Activated T-helper 17 cell treated with anti-CD3 and anti-CD28 coated beads, Interleukin-2, amount 50 U/mL, for 72 hours (primary cell): ENCODE results near the gene LRRC8E. TPM values are rescaled to one million over a fixed set of nuclear protein-coding genes. Genes with fewer than 3 reads are reported as not detected.
"Not testable (repeated sequence)": the region's sequence is repeated elsewhere in the genome, so short reads cannot be mapped to it uniquely, and the experiment has no call there.

Experiments used
- ATAC-seq: fragments of 150-1000 bp; cut with Tn5 transposase; replicated peaks from 2 replicates; pipeline ENCODE4 v1.10.0; 2021; ENCODE audit warnings: mild to moderate bottlenecking, moderate library complexity
- H3K27ac Mint-ChIP-seq: one replicate; pipeline ENCODE4 v1.8.0; 2022; ENCODE audit warnings: mixed read lengths
- H3K27me3 Mint-ChIP-seq: one replicate; pipeline ENCODE4 v1.8.0; 2022; ENCODE audit warnings: mixed read lengths
- H3K36me3 Mint-ChIP-seq: one replicate; pipeline ENCODE4 v1.8.0; 2022; ENCODE audit warnings: low read depth, mild to moderate bottlenecking, mixed read lengths
- H3K4me1 Mint-ChIP-seq: one replicate; pipeline ENCODE4 v1.8.0; 2022; ENCODE audit warnings: mixed read lengths
- H3K4me3 Mint-ChIP-seq: one replicate; pipeline ENCODE4 v1.8.0; 2022; ENCODE audit warnings: mild to moderate bottlenecking, mixed read lengths
- H3K9me3 Mint-ChIP-seq: one replicate; pipeline ENCODE4 v1.8.0; 2022; ENCODE audit warnings: mixed read lengths
- total RNA-seq, 2 donors: library from RNA; stranded (reverse); gene quantifications; one replicate each; pipeline ENCODE4 v1.2.3, GENCODE V29; 2022

The LRRC8E gene
- total RNA-seq, 2 donors from 2014 or later, result not detected

DNA sequence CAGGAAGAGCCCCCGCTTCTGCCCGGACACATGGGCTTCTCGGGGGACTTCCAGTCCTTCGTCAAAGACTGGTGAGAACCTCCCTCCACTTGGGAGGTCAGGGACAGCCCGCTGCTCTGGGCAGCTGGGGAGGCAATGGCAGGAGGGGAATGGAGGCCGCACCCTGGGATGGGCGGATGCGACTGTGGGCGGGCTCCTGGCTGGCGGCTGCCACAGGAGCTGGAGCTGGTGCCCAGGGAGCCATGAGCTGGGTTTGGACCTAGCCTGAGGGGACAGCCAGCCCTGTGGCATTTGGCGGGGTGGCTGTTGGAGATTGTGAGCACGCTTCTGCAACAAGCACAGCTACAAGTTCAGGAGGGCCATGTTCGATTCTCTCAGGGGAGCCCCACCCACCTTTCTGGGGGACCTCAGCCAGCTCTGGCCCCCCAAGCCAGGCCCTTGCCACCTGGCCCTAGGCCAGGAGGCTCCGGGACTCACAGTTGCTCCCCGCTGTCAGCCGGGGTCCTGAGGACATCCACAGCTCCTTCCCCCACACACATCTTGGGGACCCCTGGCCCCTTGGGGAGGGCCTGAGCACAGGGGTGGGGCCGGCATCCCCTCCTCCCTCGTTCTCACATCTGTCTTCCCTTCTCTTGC, 23.3 kb downstream of the LRRC8E start:
- Mint-ChIP-seq H3K27me3 (peaks cover 3% of the 10 kb centered on the region), H3K9me3 (no peaks in the 10 kb centered on the region), H3K4me3 (no peak overlapping the region), H3K27ac (no peak overlapping the region), H3K36me3 (peaks cover 20% of the 10 kb centered on the region), H3K4me1 (no peaks in the 10 kb centered on the region)
- ATAC-seq, result no peak

DNA sequence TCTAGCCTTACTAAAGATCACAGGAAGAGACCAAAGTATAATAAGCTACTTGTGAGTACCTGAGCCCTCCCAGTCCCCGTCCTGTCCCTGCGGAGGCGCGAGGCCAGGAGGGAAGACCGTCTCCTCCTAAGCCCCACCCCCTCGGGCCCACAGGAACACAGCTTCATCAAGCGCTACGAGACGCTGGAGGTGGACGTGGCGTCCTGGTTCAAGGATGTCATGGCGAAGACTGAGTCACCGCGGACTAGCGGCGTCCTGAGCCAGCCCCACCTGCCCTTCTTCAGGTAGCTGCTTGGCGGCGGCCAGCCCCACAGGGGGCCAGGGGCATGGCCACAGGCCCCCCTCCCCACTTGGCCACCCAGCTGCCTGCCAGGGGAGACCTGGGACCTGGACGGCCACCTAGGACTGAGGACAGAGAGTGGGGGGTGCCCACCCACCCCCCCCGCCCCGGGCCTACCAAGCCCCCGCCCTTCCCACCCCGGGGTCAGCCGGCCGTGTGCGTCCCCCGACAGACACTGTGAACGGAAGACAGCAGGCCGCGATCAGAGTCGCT, 23.9 kb downstream of the LRRC8E start:
- peaks cover 3% of the 10 kb centered on the region for H3K27me3 Mint-ChIP-seq
- no peak overlapping the region for H3K4me3 Mint-ChIP-seq
- H3K36me3 Mint-ChIP-seq, result peaks cover 20% of the 10 kb centered on the region
- no peak for ATAC-seq
- H3K9me3 Mint-ChIP-seq, result no peaks in the 10 kb centered on the region
- no peaks in the 10 kb centered on the region for H3K4me1 Mint-ChIP-seq
- H3K27ac Mint-ChIP-seq, result no peak overlapping the region

GRCh38 chr19:7912697-7913564, 24.6 kb downstream of the LRRC8E start:
- no peaks in the 10 kb centered on the region for H3K4me1 Mint-ChIP-seq
- peaks cover 20% of the 10 kb centered on the region for H3K36me3 Mint-ChIP-seq
- H3K4me3 Mint-ChIP-seq, result no peak overlapping the region
- H3K9me3 Mint-ChIP-seq, result no peaks in the 10 kb centered on the region
- no peak for ATAC-seq
- peaks cover 3% of the 10 kb centered on the region for H3K27me3 Mint-ChIP-seq
- no peak overlapping the region for H3K27ac Mint-ChIP-seq

- Mint-ChIP-seq H3K36me3 (peaks cover 20% of the 10 kb centered on the region), H3K27ac (no peak overlapping the region)
- ATAC-seq, result no peak
These were observed 25.3 kb downstream of the LRRC8E start for GRCh38 chr19:7913652-7914051.

GRCh38 chr19:7914099-7914498, 25.8 kb downstream of the LRRC8E start:
- Mint-ChIP-seq H3K27ac (no peak overlapping the region), H3K4me3 (no peak overlapping the region), H3K27me3 (peaks cover 3% of the 10 kb centered on the region), H3K36me3 (peaks cover 20% of the 10 kb centered on the region), H3K4me1 (no peaks in the 10 kb centered on the region), H3K9me3 (no peaks in the 10 kb centered on the region)
- ATAC-seq, result no peak

More at GRCh38 chr19:7913652-7914051, 25.3 kb downstream of the LRRC8E start:
- H3K4me1 Mint-ChIP-seq, result no peaks in the 10 kb centered on the region
- no peaks in the 10 kb centered on the region for H3K9me3 Mint-ChIP-seq
- no peak overlapping the region for H3K4me3 Mint-ChIP-seq
- peaks cover 3% of the 10 kb centered on the region for H3K27me3 Mint-ChIP-seq

- no peaks in the 10 kb centered on the region for H3K9me3 Mint-ChIP-seq
- H3K27me3 Mint-ChIP-seq, result peaks cover 3% of the 10 kb centered on the region
- no peak for ATAC-seq
- H3K27ac Mint-ChIP-seq, result no peak within 1 kb of the TSS
- H3K4me1 Mint-ChIP-seq, result peaks cover 2% of the 10 kb centered on the region
- peak within 1 kb of the TSS; percentile 59 for H3K4me3 Mint-ChIP-seq
- peaks cover 20% of the 10 kb centered on the region for H3K36me3 Mint-ChIP-seq
These were observed 26.3 kb downstream of the LRRC8E start, which contains the start of gene TGFBR3L for GRCh38 chr19:7914598-7915045. Gene TGFBR3L, plus strand, starts transcription at chr19:7914830.

- Mint-ChIP-seq H3K4me1 (peaks cover 7% of the 10 kb centered on the region), H3K36me3 (peaks cover 20% of the 10 kb centered on the region), H3K4me3 (peak overlapping the region; percentile 59), H3K27me3 (peaks cover 3% of the 10 kb centered on the region), H3K27ac (no peak overlapping the region), H3K9me3 (no peaks in the 10 kb centered on the region)
- ATAC-seq, result no peak
These were observed 27.2 kb downstream of the LRRC8E start for GRCh38 chr19:7915250-7916102.

DNA sequence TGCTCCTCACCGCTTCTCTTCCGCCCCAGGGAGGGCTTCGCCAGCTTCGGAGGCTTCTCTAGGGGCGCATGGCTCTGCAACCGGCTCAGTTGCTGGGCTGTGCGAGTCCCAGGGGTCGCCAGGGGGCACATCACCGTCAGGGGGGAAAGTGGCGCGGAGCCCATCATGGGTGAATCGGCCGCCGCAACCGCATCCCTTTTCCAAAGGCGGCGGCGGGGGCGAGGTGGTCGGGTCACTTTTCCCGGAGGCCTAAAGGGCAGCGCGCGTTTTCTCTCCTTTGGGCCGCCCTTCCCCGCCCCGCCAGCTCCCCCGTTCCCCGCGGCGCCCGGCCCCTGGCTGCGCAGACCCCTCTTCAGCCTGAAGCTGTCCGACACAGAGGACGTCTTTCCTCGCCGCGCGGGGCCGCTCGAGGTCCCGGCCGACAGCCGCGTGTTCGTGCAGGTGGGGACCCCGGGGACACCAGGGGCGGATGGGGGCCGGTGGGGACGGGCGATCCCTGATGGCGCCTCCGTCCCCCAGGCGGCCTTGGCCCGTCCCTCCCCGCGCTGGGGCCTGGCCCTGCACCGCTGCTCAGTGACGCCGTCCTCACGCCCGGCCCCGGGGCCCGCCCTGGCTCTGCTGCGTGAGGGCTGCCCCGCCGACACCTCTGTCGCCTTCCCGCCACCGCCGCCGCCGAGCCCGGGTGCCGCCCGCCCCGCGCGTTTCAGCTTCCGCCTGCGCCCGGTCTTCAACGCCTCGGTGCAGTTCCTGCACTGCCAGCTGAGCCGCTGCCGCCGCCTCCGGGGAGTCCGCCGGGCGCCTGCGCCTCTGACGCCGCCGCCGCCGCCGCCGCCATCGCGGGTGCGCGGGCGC, 28.0 kb downstream of the LRRC8E start:
- Mint-ChIP-seq H3K4me3 (peak overlapping the region; percentile 73), H3K27me3 (peaks cover 3% of the 10 kb centered on the region), H3K27ac (no peak overlapping the region), H3K36me3 (peaks cover 18% of the 10 kb centered on the region), H3K4me1 (peaks cover 12% of the 10 kb centered on the region), H3K9me3 (no peaks in the 10 kb centered on the region)
- ATAC-seq, result peak; percentile 25

- ATAC-seq, result no peak
- Mint-ChIP-seq H3K4me1 (peaks cover 12% of the 10 kb centered on the region), H3K27me3 (peaks cover 3% of the 10 kb centered on the region), H3K9me3 (no peaks in the 10 kb centered on the region), H3K36me3 (peaks cover 12% of the 10 kb centered on the region), H3K27ac (no peak overlapping the region), H3K4me3 (peak overlapping the region; percentile 73)
These were observed 28.6 kb downstream of the LRRC8E start for GRCh38 chr19:7916955-7917266.

DNA sequence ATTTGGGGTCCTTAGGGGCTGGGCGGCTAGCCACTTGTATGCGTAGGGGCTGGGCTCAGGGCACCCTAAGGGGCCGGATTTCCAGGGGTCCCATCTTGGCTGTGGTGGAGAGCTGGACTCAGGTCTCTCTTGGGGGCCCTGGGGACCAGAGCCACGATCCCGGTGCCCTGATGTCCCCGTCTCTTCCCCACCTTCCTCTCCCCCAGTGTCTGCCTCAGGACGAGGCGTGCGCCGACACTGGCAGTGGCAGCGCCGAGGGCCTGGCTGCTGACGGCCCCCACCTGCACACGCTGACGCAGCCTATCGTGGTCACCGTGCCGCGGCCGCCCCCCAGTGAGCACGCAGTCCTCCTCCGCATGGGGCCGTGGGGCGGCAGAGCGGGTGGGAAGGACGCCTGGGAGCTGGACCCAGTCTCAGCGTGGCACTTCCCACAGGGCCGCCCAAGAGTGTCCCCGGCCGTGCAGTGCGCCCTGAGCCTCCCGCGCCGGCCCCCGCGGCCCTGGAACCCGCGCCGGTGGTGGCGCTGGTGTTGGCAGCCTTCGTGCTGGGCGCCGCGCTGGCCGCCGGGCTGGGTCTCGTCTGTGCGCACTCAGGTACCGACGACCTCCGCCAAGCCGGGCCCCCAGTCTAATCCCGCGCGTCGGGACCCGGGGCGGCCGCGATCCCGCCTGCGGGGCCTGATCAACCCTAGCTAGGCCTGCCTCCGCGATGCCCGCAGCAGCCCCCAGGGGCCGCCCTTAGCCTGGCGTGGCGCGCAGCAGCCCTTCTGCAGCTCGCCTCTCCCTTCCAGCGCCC, 29.2 kb downstream of the LRRC8E start:
- peaks cover 12% of the 10 kb centered on the region for H3K4me1 Mint-ChIP-seq
- ATAC-seq, result peak; percentile 26
- H3K9me3 Mint-ChIP-seq, result no peaks in the 10 kb centered on the region

DNA sequence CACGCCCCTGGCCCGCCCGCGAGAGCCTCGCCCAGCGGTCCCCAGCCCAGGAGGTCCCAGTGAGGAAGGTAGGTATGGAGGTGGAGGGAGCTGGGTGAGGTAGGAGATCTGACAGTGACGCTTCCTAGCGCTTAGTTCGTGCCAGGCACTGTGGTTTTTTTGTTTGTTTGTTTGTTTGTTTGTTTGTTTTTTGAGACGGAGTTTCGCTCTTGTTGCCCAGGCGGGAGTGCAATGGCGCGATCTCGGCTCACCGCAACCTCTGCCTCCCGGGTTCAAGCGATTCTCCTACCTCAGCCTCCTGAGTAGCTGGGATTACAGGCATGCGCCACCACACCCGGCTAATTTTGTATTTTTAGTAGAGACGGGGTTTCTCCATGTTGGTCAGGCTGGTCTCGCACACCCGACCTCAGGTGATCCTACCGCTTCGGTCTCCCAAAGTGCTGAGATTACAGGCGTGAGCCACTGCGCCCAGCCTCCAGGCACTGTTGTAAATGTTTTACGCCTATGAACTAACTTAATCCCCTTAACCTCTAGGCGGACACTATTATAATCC, 29.8 kb downstream of the LRRC8E start:
- not testable (repeated sequence) for H3K9me3 Mint-ChIP-seq, H3K36me3 Mint-ChIP-seq, ATAC-seq, H3K27me3 Mint-ChIP-seq, H3K27ac Mint-ChIP-seq
- Mint-ChIP-seq H3K4me1 (peaks cover 12% of the 10 kb centered on the region), H3K4me3 (peak overlapping the region; percentile 73)

More for the DNA sequence above, 29.2 kb downstream of the LRRC8E start:
- Mint-ChIP-seq H3K27me3 (peaks cover 3% of the 10 kb centered on the region), H3K36me3 (peaks cover 8% of the 10 kb centered on the region), H3K4me3 (peak overlapping the region; percentile 73), H3K27ac (no peak overlapping the region)

GRCh38 chr19:7918615-7919421, 30.5 kb downstream of the LRRC8E start:
- no peak for ATAC-seq
- H3K27ac Mint-ChIP-seq, result no peak overlapping the region

More at GRCh38 chr19:7918615-7919421, 30.5 kb downstream of the LRRC8E start:
- H3K36me3 Mint-ChIP-seq, result no peaks in the 10 kb centered on the region
- peaks cover 12% of the 10 kb centered on the region for H3K4me1 Mint-ChIP-seq
- H3K4me3 Mint-ChIP-seq, result peak overlapping the region; percentile 84
- peaks cover 3% of the 10 kb centered on the region for H3K27me3 Mint-ChIP-seq
- no peaks in the 10 kb centered on the region for H3K9me3 Mint-ChIP-seq
